K562 (cell line): ENCODE data around the gene MME. TPM values are rescaled to one million over a fixed set of nuclear protein-coding genes. Genes with fewer than 3 reads are reported as not detected.

Source experiments
- BCOR ChIP-seq: fragments of 450-650 bp; IDR thresholded peaks from 2 replicates; pipeline ENCODE4 v1.6.1; 2016
- FOS ChIP-seq: IDR thresholded peaks from 3 replicates; pipeline ENCODE4 v1.6.1; 2011; ENCODE audit not compliant: insufficient read length; ENCODE audit errors: extremely low read depth
- GATA2 ChIP-seq: sonication (generic); formaldehyde crosslinking; IDR thresholded peaks from 2 replicates; pipeline ENCODE4 v1.4.0; 2020; ENCODE audit warnings: mild to moderate bottlenecking, missing genetic modification reagents
- GTF2E2 ChIP-seq: fragments of 200-800 bp; sonication (Bioruptor generic); IDR thresholded peaks from 2 replicates; pipeline ENCODE4 v1.6.1; 2016; ENCODE audit warnings: missing genetic modification characterization, missing compliant biosample characterization
- MYC ChIP-seq, 2 experiments: fragments of 250-450 bp in 1 of 2; sonication (Bioruptor Pico) in 1 of 2; IDR thresholded peaks; 2 replicates each; pipeline versions ENCODE4 v1.5.1 to v1.6.1; 2012 to 2021; ENCODE audit warnings: low read depth in 2 of 2, borderline replicate concordance in 1 of 2, improper control_type of control experiment in 1 of 2, low read length in 1 of 2, mild to moderate bottlenecking in 1 of 2, moderate library complexity in 1 of 2
- NCOR1 ChIP-seq: fragments of 450-650 bp; IDR thresholded peaks from 2 replicates; pipeline ENCODE4 v1.6.1; 2016; ENCODE audit warnings: mild to moderate bottlenecking, moderate library complexity
- RBM15 ChIP-seq: fragments of 200-400 bp; formaldehyde crosslinking; IDR thresholded peaks from 2 replicates; pipeline ENCODE4 v1.6.1; 2018; ENCODE audit warnings: mild to moderate bottlenecking, low read length, moderate library complexity; ENCODE audit not compliant: insufficient read depth
- REST ChIP-seq, 2 experiments: fragments of 450-650 bp; formaldehyde crosslinking in 1 of 2; IDR thresholded peaks; 2 replicates each; pipeline versions ENCODE4 v1.4.0 to v1.6.1; 2014 to 2020; ENCODE audit warnings: mild to moderate bottlenecking in 2 of 2, borderline replicate concordance in 1 of 2, low read depth in 1 of 2
- TEAD4 ChIP-seq, 2 experiments: sonication (generic) in 1 of 2; formaldehyde crosslinking in 1 of 2; IDR thresholded peaks; 2 replicates each; pipeline versions ENCODE4 v1.6.1 to v1.8.0; 2012 to 2022; ENCODE audit warnings: borderline replicate concordance in 1 of 2, inconsistent platforms in 1 of 2, low read length in 1 of 2, mild to moderate bottlenecking in 1 of 2, missing genetic modification reagents in 1 of 2
- USF1 ChIP-seq: sonication (generic); formaldehyde crosslinking; IDR thresholded peaks from 2 replicates; pipeline ENCODE4 v1.9.0; 2022; ENCODE audit warnings: mild to moderate bottlenecking, missing genetic modification reagents
- ZNF197 ChIP-seq: fragments of 200-800 bp; sonication (Bioruptor generic); IDR thresholded peaks from 2 replicates; pipeline ENCODE4 v1.6.1; 2016; ENCODE audit warnings: low read depth, missing genetic modification characterization, missing compliant biosample characterization
- ZNF592 ChIP-seq: fragments of 450-650 bp; IDR thresholded peaks from 2 replicates; pipeline ENCODE4 v1.6.1; 2017; ENCODE audit warnings: antibody characterized with exemption, mild to moderate bottlenecking
- polyA plus RNA-seq, 8 experiments: library from polyadenylated mRNA; depleted of rRNA in 4 of 8; stranded (reverse) in 5 of 8; unstranded in 3 of 8; fragments of >200 nt; fragmentation: Nextera tagmentation in 2 of 8; fragmentation: Illumina TruSeq in 1 of 8; extraction: Ambion mirVana in 2 of 8; extraction: Trizol in 1 of 8; gene quantifications; 2 replicates each; pipeline versions ENCODE4 v1.2.1 to v1.2.3, GENCODE V29; 2011 to 2014; ENCODE audit warnings: inconsistent platforms in 1 of 8, missing spikeins in 1 of 8
- total RNA-seq, 7 experiments: library from RNA; depleted of rRNA in 6 of 7; stranded (reverse); fragments of >200 nt in 6 of 7; fragmentation: Illumina TruSeq in 2 of 7; extraction: Trizol in 2 of 7; gene quantifications; 2 replicates each; pipeline versions ENCODE4 v1.2.1 to v1.2.3, GENCODE V29; 2011 to 2021; ENCODE audit warnings: low replicate concordance in 1 of 7

The MME gene
- total and polyA plus RNA-seq, 9 of the 15 experiments (the other 6 are each of a cell fraction or from before 2014, with no cell fraction given), result 0.80 to 8.6 (median 2.5) TPM

- TF ChIP-seq REST (IDR thresholded peaks at IDR 0.05; ENCODE audit: borderline replicate concordance) (peak; percentile 7; the same call in 1 of the 2 replicates), REST (CRISPR knock-in tag; IDR thresholded peaks at IDR 0.05; ENCODE audit: low read depth) (no peak), GATA2 (CRISPR knock-in tag) (peak; percentile 77), BCOR (peak; percentile 68), TEAD4 (IDR thresholded peaks at IDR 0.05; ENCODE audit: low read length) (peak; percentile 97), TEAD4 (CRISPR knock-in tag; IDR thresholded peaks at IDR 0.05; ENCODE audit: borderline replicate concordance) (no peak), ZNF592 (peak; percentile 53; the same call in 1 of the 2 replicates), GTF2E2 (tag) (0 out of 2 replicates have a peak, but pooled peaks have one; percentile 27), MYC (IDR thresholded peaks at IDR 0.05; ENCODE audit: low read depth, low read length) (peak; percentile 54; the same call in 1 of the 2 replicates), MYC (CRISPR knock-in tag; IDR thresholded peaks at IDR 0.05; ENCODE audit: borderline replicate concordance, low read depth) (no peak), USF1 (CRISPR knock-in tag) (no peak), FOS (peak; percentile 8), ZNF197 (0 out of 2 replicates have a peak, but pooled peaks have one; percentile 63), NCOR1 (peak; percentile 96), RBM15 (no peak)
These were observed 51.0 kb downstream of the MME start (continued) for GRCh38 chr3:155131104-155131503.
